CD4-positive, CD25-positive, alpha-beta regulatory T cell (primary cell): ENCODE measurements around the gene TGM2. TPM values are rescaled to one million over a fixed set of nuclear protein-coding genes. Genes with fewer than 3 reads are reported as not detected.

Source experiments
- ATAC-seq, 2 donors: fragments of 150-1000 bp; cut with Tn5 transposase; one replicate each; pipeline ENCODE4 v1.10.0; 2021; ENCODE audit warnings: low read depth in 2 of 2, moderate number of reproducible peaks in 2 of 2, moderate library complexity in 1 of 2
- DNase-seq, 3 donors: peaks; one replicate each; pipeline versions ENCODE4 v3.0.0 to v3.0.0-alpha.2; 2012 to 2022; ENCODE audit warnings: mixed read lengths in 1 of 3
- H3K27ac ChIP-seq: one replicate; pipeline ENCODE4 v1.7.0; 2013; ENCODE audit warnings: mild to moderate bottlenecking, low read length; ENCODE audit not compliant: insufficient read depth, poor library complexity, severe bottlenecking
- H3K27me3 ChIP-seq: one replicate; pipeline ENCODE4 v1.7.0; 2013; ENCODE audit warnings: low read length; ENCODE audit not compliant: control insufficient read depth, insufficient read depth
- H3K36me3 ChIP-seq: one replicate; pipeline ENCODE4 v1.7.0; 2013; ENCODE audit warnings: mild to moderate bottlenecking, low read length, moderate library complexity; ENCODE audit not compliant: control insufficient read depth, insufficient read depth
- H3K4me1 ChIP-seq: 2 replicates; pipeline ENCODE4 v1.7.0; 2013; ENCODE audit warnings: mild to moderate bottlenecking, low read length; ENCODE audit not compliant: insufficient read depth, control insufficient read depth, poor library complexity, severe bottlenecking
- H3K4me3 ChIP-seq: one replicate; pipeline ENCODE4 v1.7.0; 2013; ENCODE audit warnings: low read depth, mild to moderate bottlenecking, low read length, moderate library complexity
- H3K9me3 ChIP-seq, 2 experiments: 1 replicate in 1 of 2; 2 replicates in 1 of 2; pipeline ENCODE4 v1.7.0; 2013; ENCODE audit warnings: low read length in 2 of 2, mild to moderate bottlenecking in 1 of 2, moderate library complexity in 1 of 2; ENCODE audit not compliant: control insufficient read depth in 2 of 2
- H3K27ac Mint-ChIP-seq, 3 donors: one replicate each; pipeline ENCODE4 v1.8.0; 2020 to 2022; ENCODE audit warnings: mild to moderate bottlenecking in 3 of 3, mixed read lengths in 3 of 3, moderate library complexity in 2 of 3
- H3K27me3 Mint-ChIP-seq: one replicate; pipeline ENCODE4 v1.8.0; 2022; ENCODE audit warnings: mild to moderate bottlenecking, mixed read lengths
- H3K36me3 Mint-ChIP-seq: one replicate; pipeline ENCODE4 v1.8.0; 2020; ENCODE audit warnings: mixed read lengths
- H3K4me1 Mint-ChIP-seq, 4 donors: one replicate each; pipeline ENCODE4 v1.8.0; 2020 to 2022; ENCODE audit warnings: mixed read lengths in 4 of 4, mild to moderate bottlenecking in 1 of 4
- H3K4me3 Mint-ChIP-seq, 4 donors: one replicate each; pipeline ENCODE4 v1.8.0; 2020 to 2022; ENCODE audit warnings: mild to moderate bottlenecking in 4 of 4, mixed read lengths in 4 of 4, moderate library complexity in 3 of 4
- H3K9me3 Mint-ChIP-seq, 7 donors: one replicate each; pipeline ENCODE4 v1.8.0; 2020 to 2022; ENCODE audit warnings: mixed read lengths in 7 of 7, mild to moderate bottlenecking in 3 of 7, moderate library complexity in 2 of 7
- polyA plus RNA-seq, 4 donors: library from polyadenylated mRNA; unstranded; fragments of 300-500 nt; fragmentation: Illumina TruSeq; gene quantifications; one replicate each; pipeline ENCODE4 v1.2.3, GENCODE V29; 2021
- total RNA-seq: library from RNA; stranded (reverse); gene quantifications from one replicate; pipeline ENCODE4 v1.2.3, GENCODE V29; 2022

TGM2 gene
- total and polyA plus RNA-seq, 5 donors from 2014 or later = 0.13 TPM; not detected in 4

DNA sequence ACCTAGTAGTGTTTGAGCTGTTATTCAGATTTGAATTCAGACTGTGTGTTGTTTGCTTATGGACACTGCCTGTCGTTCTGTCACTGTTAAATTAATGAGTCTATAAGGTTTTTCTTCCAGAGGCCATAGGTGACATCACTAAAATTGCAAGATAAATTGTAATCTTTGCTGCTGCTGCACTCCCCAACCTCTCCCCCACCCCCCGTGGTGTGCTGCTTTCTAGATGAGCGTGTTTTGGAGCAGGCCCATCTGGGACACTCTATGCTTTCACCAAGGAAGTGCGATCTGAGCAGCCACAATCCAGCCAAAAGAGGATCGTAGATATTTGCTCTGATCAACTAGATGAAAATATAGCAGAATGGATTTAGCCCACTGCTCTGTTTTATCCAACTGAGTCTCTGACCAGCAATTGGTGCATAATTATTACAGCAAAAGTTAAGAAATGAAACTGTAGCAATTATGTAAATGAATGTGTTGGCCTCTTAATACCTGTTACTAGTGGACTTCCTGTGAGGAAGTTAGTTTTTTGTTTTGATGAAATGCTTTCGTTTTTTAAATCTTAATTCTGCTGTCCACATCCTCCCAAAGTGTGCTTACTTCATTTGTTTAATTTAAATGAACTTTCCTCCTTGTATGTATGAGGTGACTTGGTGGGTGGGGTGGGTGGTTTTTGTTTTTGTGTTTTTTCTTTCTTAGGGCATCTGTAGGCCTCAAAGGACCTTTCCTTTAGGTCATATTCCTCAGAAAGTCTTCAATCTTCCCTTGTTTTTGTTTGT lies 73.4 kb downstream of the TGM2 start:
- Mint-ChIP-seq H3K4me1 (peaks cover 24 to 44% (median 37%) of the 10 kb centered on the region in 4 donors), H3K27ac (peak overlapping the region; percentile 79 to 87 (median 86)), H3K36me3 (peaks cover 39% of the 10 kb centered on the region), H3K4me3 (peak overlapping the region in 3 of 4 donors; percentile 3 to 77 (median 9)), H3K9me3 (no peaks in the 10 kb centered on the region), H3K27me3 (no peaks in the 10 kb centered on the region)
- Histone ChIP-seq H3K27ac (peak overlapping the region; percentile 58), H3K9me3 (no peaks in the 10 kb centered on the region), H3K36me3 (peaks cover 41% of the 10 kb centered on the region), H3K4me3 (peak overlapping the region; percentile 40), H3K27me3 (no peaks in the 10 kb centered on the region), H3K4me1 (peaks cover 25% of the 10 kb centered on the region)
- ATAC-seq (peak in 1 of 2 donors; percentile 15), DNase-seq (peak in 2 of 3 donors; percentile 4 to 60)

DNA sequence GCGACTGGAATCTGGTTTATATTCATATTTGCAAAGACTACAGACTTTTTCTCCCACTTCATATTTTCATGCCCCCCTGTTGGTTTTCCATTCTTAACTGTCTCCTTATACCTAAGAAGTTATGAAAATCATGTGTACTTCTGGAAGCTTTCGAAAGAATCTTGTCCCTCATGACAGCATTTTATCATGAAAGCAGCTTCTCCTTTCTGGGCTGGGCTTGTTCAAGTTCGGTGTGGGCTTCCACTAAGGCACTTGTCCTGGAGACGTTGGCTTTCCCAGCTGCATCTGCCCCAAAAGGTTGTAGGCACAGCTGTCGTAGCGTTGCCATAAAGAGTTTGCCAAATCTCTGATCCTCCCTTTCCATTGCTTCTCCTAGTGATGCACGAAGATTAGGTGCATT lies 75.0 kb downstream of the TGM2 start:
- Mint-ChIP-seq H3K4me3 (no peak overlapping the region), H3K36me3 (peaks cover 43% of the 10 kb centered on the region), H3K9me3 (no peaks in the 10 kb centered on the region), H3K27ac (peak overlapping the region in 1 of 3 donors; percentile 78), H3K27me3 (no peaks in the 10 kb centered on the region), H3K4me1 (peaks cover 24 to 42% (median 35%) of the 10 kb centered on the region in 4 donors)
- Histone ChIP-seq H3K4me3 (no peak overlapping the region), H3K27me3 (no peaks in the 10 kb centered on the region), H3K27ac (no peak overlapping the region), H3K9me3 (no peaks in the 10 kb centered on the region), H3K36me3 (peaks cover 56% of the 10 kb centered on the region), H3K4me1 (peaks cover 25% of the 10 kb centered on the region)
- no peak for ATAC-seq
- no peak for DNase-seq

DNA sequence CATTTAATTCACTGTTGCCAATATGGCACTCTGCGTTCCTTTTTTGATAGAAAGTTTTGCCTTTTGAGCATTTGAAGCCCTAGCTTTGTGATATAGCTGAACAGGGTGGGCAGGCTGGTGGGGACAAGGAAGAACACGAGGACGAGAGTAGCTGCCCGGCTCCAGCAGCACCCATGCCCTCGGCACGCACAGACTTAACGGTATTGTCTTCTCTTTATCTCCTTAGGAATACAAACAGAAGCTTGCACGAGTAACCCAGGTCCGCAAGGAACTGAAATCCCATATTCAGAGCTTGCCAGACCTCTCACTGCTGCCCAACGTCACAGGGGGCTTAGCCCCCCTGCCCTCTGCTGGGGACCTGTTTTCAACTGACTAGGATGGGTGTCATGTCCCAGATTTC lies 75.6 kb downstream of the TGM2 start:
- Mint-ChIP-seq H3K27me3 (no peaks in the 10 kb centered on the region), H3K4me1 (peaks cover 23 to 39% (median 32%) of the 10 kb centered on the region in 4 donors), H3K9me3 (no peaks in the 10 kb centered on the region), H3K27ac (peak overlapping the region in 2 of 3 donors; percentile 78), H3K4me3 (no peak overlapping the region), H3K36me3 (peaks cover 42% of the 10 kb centered on the region)
- no peaks in the 10 kb centered on the region for H3K9me3 ChIP-seq
- H3K4me3 ChIP-seq = no peak overlapping the region
- DNase-seq (no peak), ATAC-seq (no peak)
- H3K36me3 ChIP-seq = peaks cover 62% of the 10 kb centered on the region
- H3K27ac ChIP-seq = no peak overlapping the region
- H3K27me3 ChIP-seq = no peaks in the 10 kb centered on the region
- peaks cover 22% of the 10 kb centered on the region for H3K4me1 ChIP-seq

DNA sequence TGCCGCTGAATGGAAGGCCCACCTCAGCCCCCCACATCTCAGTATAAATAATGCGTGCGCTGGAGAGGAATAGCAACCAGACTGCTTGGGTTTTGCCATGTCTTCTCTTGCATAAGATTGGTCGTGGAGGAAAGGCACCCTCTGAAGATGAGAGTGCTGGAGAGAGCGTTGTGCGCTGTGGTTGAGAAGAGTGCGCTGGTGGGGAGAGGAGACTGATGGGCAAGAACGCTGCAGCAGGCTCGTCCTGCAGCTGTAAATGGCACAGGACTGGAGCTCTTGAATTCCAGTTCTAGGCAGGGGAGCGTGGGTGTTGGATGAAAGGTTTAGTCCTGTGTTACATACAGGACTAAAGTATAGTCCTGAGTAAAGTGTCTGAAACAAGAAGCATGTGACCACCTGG lies 80.0 kb downstream of the TGM2 start:
- Mint-ChIP-seq H3K27ac (peak overlapping the region in 2 of 3 donors; percentile 58 to 70), H3K4me3 (no peak overlapping the region), H3K36me3 (peaks cover 51% of the 10 kb centered on the region), H3K27me3 (no peaks in the 10 kb centered on the region), H3K9me3 (peaks cover 0 to 4% (median 0%) of the 10 kb centered on the region in 7 donors), H3K4me1 (peaks cover 17 to 22% (median 20%) of the 10 kb centered on the region in 4 donors)
- DNase-seq = no peak
- H3K27ac ChIP-seq = no peak overlapping the region
- no peaks in the 10 kb centered on the region for H3K27me3 ChIP-seq
- no peak overlapping the region for H3K4me3 ChIP-seq
- ATAC-seq = no peak
- peaks cover 79% of the 10 kb centered on the region for H3K36me3 ChIP-seq
- H3K4me1 ChIP-seq = no peaks in the 10 kb centered on the region
- no peaks in the 10 kb centered on the region for H3K9me3 ChIP-seq

DNA sequence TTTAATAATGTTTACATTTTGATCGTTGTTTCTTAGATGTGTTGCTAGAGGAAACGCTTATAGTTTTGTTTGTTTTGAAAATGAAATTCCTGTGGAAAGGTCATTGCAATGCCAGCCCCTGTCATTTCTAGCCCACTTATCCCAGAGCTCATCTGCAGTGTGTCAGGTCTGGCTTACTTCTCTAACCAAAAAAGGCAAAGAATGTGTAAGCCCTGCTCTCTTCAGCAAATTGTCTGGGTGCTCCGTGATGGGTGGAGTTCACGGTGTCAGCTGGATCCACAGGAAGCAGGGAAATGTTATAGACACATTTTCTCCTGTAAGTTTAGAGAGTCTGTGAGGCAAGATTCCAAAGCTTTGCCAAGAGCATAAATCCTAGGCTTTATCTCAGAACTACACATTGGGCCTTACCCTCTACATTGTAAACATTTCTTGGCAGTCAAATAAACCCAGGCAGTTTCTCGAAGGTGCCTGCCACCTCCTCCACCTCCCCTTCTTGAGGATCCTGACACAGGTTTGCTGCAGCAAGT lies 80.6 kb downstream of the TGM2 start:
- Histone ChIP-seq H3K27ac (no peak overlapping the region), H3K4me1 (no peaks in the 10 kb centered on the region), H3K27me3 (no peaks in the 10 kb centered on the region), H3K36me3 (peaks cover 77% of the 10 kb centered on the region), H3K9me3 (no peaks in the 10 kb centered on the region), H3K4me3 (no peak overlapping the region)
- DNase-seq = no peak
- Mint-ChIP-seq H3K36me3 (peaks cover 52% of the 10 kb centered on the region), H3K4me3 (no peak overlapping the region), H3K9me3 (peaks cover 0 to 4% (median 0%) of the 10 kb centered on the region in 7 donors), H3K4me1 (peaks cover 22 to 26% (median 26%) of the 10 kb centered on the region in 4 donors), H3K27ac (peak overlapping the region in 2 of 3 donors; percentile 55 to 62), H3K27me3 (no peaks in the 10 kb centered on the region)
- ATAC-seq = no peak

DNA sequence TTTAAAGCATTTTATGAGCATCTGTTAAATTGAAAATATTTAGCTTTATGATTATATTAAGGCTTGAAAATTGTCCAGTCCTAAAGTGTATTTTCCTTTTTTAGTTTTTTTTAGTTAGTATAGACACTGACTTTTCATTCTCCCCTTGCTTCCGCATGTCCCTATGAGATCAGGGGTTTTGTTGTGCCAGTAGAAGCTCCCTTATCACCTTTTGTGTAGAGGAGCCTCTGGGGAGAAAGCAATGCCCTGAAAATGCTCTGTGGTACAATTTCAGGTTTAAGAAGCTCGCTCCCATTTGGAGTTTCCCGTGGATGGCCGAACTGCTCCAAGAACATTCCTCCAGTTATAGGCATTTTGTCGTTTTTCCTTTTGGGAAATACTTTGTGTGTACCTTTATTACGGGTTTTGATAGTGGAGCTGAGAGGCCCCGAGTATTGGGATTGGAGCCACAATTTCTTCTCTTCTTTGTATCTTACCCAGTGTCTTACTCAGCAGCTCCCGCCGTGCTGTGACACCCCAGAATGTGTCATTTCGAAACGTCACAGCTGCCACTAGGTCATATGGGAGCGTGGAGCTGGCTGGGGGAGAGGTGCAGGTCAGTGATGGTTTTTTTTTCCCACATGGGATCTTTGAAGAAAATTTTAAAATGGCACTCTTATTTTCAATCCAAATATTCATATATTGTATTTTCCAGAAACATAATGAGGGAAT lies 81.6 kb downstream of the TGM2 start:
- peak overlapping the region in 2 of 3 donors; percentile 62 to 66 for H3K27ac Mint-ChIP-seq
- Histone ChIP-seq H3K27me3 (no peaks in the 10 kb centered on the region), H3K27ac (no peak overlapping the region), H3K4me3 (no peak overlapping the region), H3K9me3 (no peaks in the 10 kb centered on the region), H3K36me3 (peaks cover 77% of the 10 kb centered on the region), H3K4me1 (no peaks in the 10 kb centered on the region)
- peaks cover 0 to 5% (median 0%) of the 10 kb centered on the region in 7 donors for H3K9me3 Mint-ChIP-seq
- peaks cover 53% of the 10 kb centered on the region for H3K36me3 Mint-ChIP-seq
- no peak for ATAC-seq
- no peak for DNase-seq
- peaks cover 25 to 29% (median 28%) of the 10 kb centered on the region in 4 donors for H3K4me1 Mint-ChIP-seq
- H3K27me3 Mint-ChIP-seq = no peaks in the 10 kb centered on the region
- H3K4me3 Mint-ChIP-seq = no peak overlapping the region

DNA sequence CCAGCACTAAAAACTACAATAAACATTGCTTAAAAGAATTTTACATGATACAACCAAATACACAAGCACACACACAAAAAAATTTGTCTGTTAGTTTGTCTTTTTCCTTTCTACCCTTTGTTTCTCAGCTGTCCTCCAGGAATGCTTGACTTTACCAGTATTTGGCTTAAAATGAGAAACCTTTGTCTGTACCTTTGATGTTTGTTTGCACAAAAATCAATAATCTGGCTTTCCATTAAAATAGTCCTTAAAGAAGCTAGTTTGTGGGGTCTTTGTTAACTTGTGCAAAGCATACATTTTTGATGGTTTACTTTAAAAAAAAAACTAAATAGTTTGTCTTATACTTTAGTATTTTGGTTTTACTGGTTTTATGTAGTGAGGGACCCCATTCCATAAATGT lies 82.2 kb downstream of the TGM2 start:
- Histone ChIP-seq H3K4me1 (no peaks in the 10 kb centered on the region), H3K27me3 (no peaks in the 10 kb centered on the region), H3K4me3 (no peak overlapping the region), H3K9me3 (no peaks in the 10 kb centered on the region), H3K27ac (no peak overlapping the region), H3K36me3 (peaks cover 74% of the 10 kb centered on the region)
- Mint-ChIP-seq H3K36me3 (peaks cover 52% of the 10 kb centered on the region), H3K27me3 (no peaks in the 10 kb centered on the region), H3K4me3 (no peak overlapping the region), H3K9me3 (peaks cover 0 to 5% (median 0%) of the 10 kb centered on the region in 7 donors), H3K4me1 (peaks cover 26 to 33% (median 28%) of the 10 kb centered on the region in 4 donors), H3K27ac (peak overlapping the region in 1 of 3 donors; percentile 60)
- no peak for ATAC-seq
- DNase-seq = no peak
